Liver (tissue), 9 donors: ENCODE results near the gene FARP1. TPM values are rescaled to one million over a fixed set of nuclear protein-coding genes. Genes with fewer than 3 reads are reported as not detected.
"Not testable (repeated sequence)": the region's sequence is repeated elsewhere in the genome, so short reads cannot be mapped to it uniquely, and the experiment has no call there.

Source experiments
- DNase-seq: peaks from one replicate; pipeline ENCODE4 v3.0.0-alpha.2; 2017; ENCODE audit warnings: low spot score
- H3K27ac ChIP-seq, 2 donors: one replicate each; pipeline ENCODE4 v1.7.0; 2013; ENCODE audit warnings: inconsistent platforms in 2 of 2, low read length in 2 of 2, control low read depth in 1 of 2, low read depth in 1 of 2, mild to moderate bottlenecking in 1 of 2
- H3K27me3 ChIP-seq, 4 donors: one replicate each; pipeline versions ENCODE4 v1.6.1 to v1.7.0; 2013; ENCODE audit warnings: low read length in 3 of 4, inconsistent platforms in 1 of 4, mild to moderate bottlenecking in 1 of 4, moderate library complexity in 1 of 4; ENCODE audit not compliant: control insufficient read depth in 4 of 4, insufficient read depth in 4 of 4
- H3K36me3 ChIP-seq, 4 donors: one replicate each; pipeline versions ENCODE4 v1.6.1 to v1.7.0; 2013; ENCODE audit warnings: low read length in 3 of 4, mild to moderate bottlenecking in 3 of 4, low read depth in 1 of 4, moderate library complexity in 1 of 4; ENCODE audit not compliant: control insufficient read depth in 4 of 4, insufficient read depth in 3 of 4
- H3K4me1 ChIP-seq, 4 donors: one replicate each; pipeline versions ENCODE4 v1.6.1 to v1.7.0; 2013; ENCODE audit warnings: low read length in 3 of 4, mild to moderate bottlenecking in 3 of 4, moderate library complexity in 1 of 4; ENCODE audit not compliant: control insufficient read depth in 4 of 4, insufficient read depth in 4 of 4
- H3K4me3 ChIP-seq, 3 donors: one replicate each; pipeline versions ENCODE4 v1.6.1 to v1.7.0; 2013; ENCODE audit warnings: low read length in 3 of 3, control low read depth in 1 of 3, low read depth in 1 of 3, mild to moderate bottlenecking in 1 of 3
- H3K9ac ChIP-seq, 2 donors: one replicate each; pipeline ENCODE4 v1.7.0; 2013; ENCODE audit warnings: low read length in 2 of 2, mild to moderate bottlenecking in 2 of 2, moderate library complexity in 2 of 2, control low read depth in 1 of 2, low read depth in 1 of 2
- H3K9me3 ChIP-seq, 4 donors: one replicate each; pipeline versions ENCODE4 v1.6.1 to v1.7.0; 2013; ENCODE audit warnings: low read length in 3 of 4; ENCODE audit not compliant: control insufficient read depth in 4 of 4
- EGR1 ChIP-seq, 2 donors: IDR thresholded peaks; 2 replicates each; pipeline ENCODE4 v1.6.1; 2016 to 2018; ENCODE audit warnings: antibody characterized with exemption in 2 of 2, low read depth in 2 of 2
- FOXA1 ChIP-seq: IDR thresholded peaks from 2 replicates; pipeline ENCODE4 v1.6.1; 2016; ENCODE audit warnings: antibody characterized with exemption
- FOXA2 ChIP-seq: IDR thresholded peaks from 2 replicates; pipeline ENCODE4 v1.6.1; 2016; ENCODE audit warnings: antibody characterized with exemption
- GABPA ChIP-seq, 2 donors: IDR thresholded peaks in 1 of 2; conservative IDR thresholded peaks in 1 of 2; 2 replicates each; pipeline ENCODE4 v1.6.1; 2016; ENCODE audit warnings: antibody characterized with exemption in 2 of 2, mild to moderate bottlenecking in 1 of 2, moderate library complexity in 1 of 2
- HNF4A ChIP-seq, 2 donors: conservative IDR thresholded peaks; 2 replicates each; pipeline ENCODE4 v1.6.1; 2016; ENCODE audit warnings: antibody characterized with exemption in 2 of 2, mild to moderate bottlenecking in 2 of 2
- HNF4G ChIP-seq: IDR thresholded peaks from 2 replicates; pipeline ENCODE4 v1.6.1; 2016; ENCODE audit warnings: antibody characterized with exemption
- JUND ChIP-seq, 2 donors: IDR thresholded peaks; 2 replicates each; pipeline ENCODE4 v1.6.1; 2016; ENCODE audit warnings: antibody characterized with exemption in 2 of 2
- RAD21 ChIP-seq, 2 donors: IDR thresholded peaks; 2 replicates each; pipeline ENCODE4 v1.6.1; 2016; ENCODE audit warnings: antibody characterized with exemption in 2 of 2, mild to moderate bottlenecking in 2 of 2
- RXRA ChIP-seq, 2 donors: IDR thresholded peaks; 2 replicates each; pipeline ENCODE4 v1.6.1; 2017 to 2018; ENCODE audit warnings: antibody characterized with exemption in 2 of 2, mild to moderate bottlenecking in 1 of 2
- SP1 ChIP-seq: IDR thresholded peaks from 2 replicates; pipeline ENCODE4 v1.6.1; 2018; ENCODE audit warnings: antibody characterized with exemption, mild to moderate bottlenecking
- TAF1 ChIP-seq: conservative IDR thresholded peaks from 2 replicates; pipeline ENCODE4 v1.6.1; 2016; ENCODE audit warnings: antibody characterized with exemption, mild to moderate bottlenecking
- YY1 ChIP-seq: IDR thresholded peaks from 2 replicates; pipeline ENCODE4 v1.6.1; 2016; ENCODE audit warnings: antibody characterized with exemption, mild to moderate bottlenecking
- WGBS: extraction: QIAGEN DNeasy Blood & Tissue Kit; methylation state at CpG from one replicate; pipeline ENCODE4 v1.1.7; 2013; 5-methylcytosine and 5-hydroxymethylcytosine counted together
- polyA plus RNA-seq, 2 donors: library from polyadenylated mRNA; stranded (reverse) in 1 of 2; unstranded in 1 of 2; fragments of 200-250 nt in 1 of 2; fragments of >200 nt in 1 of 2; fragmentation: Nextera tagmentation in 1 of 2; extraction: Ambion mirVana in 1 of 2; gene quantifications; one replicate each; pipeline versions ENCODE4 v1.2.1 to v1.2.3, GENCODE V29; 2013 to 2015
- total RNA-seq, 2 donors: library from RNA; depleted of rRNA; stranded (reverse); fragments of >200 nt; gene quantifications; one replicate each; pipeline ENCODE4 v1.2.3, GENCODE V29; 2014
- TF ChIP-seq, protein P1 (sequence below): fragments of 150-350 bp; IDR thresholded peaks from 2 replicates; pipeline ENCODE4 v1.5.1; 2017; ENCODE audit warnings: improper control_type of control experiment, low read depth, low read length; ENCODE audit not compliant: missing input control
- TF ChIP-seq, protein P2 (sequence below): IDR thresholded peaks from 2 replicates; pipeline ENCODE4 v1.6.1; 2016; ENCODE audit warnings: antibody characterized with exemption
- TF ChIP-seq, protein P3 (sequence below): IDR thresholded peaks from 2 replicates; pipeline ENCODE4 v1.6.1; 2016; ENCODE audit warnings: antibody characterized with exemption, mild to moderate bottlenecking
- TF ChIP-seq, protein P4 (sequence below): IDR thresholded peaks from 2 replicates; pipeline ENCODE4 v1.6.1; 2016; ENCODE audit warnings: antibody characterized with exemption
- donor health status: healthy.
- donor health status: healthy.
- donor health status: healthy.
- donor health status: healthy.
- donor health status: healthy.

FARP1 gene
- total and polyA plus RNA-seq, 4 donors: 28.4 to 62.6 (median 39.8) TPM

DNA sequence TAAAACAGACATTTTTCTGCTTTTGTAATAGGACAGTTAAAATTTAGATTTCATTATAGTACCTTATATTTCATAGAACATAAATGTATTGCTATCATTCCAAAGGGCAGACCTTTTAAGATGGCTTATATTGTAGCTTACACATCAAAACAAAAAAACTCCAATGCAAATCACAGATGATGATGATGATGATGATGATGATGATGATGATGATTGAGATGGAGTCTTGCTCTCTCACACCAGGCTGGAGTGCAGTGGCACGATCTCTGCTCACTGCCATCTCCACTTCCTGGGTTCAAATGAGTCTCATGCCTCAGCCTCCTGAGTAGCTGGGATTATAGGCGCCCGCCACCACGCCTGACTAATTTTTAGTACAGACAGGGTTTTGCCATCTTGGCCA lies 224.1 kb downstream of the FARP1 start (continued):
- no peak for TF ChIP-seq HNF4G
- TF ChIP-seq, protein P1, sequence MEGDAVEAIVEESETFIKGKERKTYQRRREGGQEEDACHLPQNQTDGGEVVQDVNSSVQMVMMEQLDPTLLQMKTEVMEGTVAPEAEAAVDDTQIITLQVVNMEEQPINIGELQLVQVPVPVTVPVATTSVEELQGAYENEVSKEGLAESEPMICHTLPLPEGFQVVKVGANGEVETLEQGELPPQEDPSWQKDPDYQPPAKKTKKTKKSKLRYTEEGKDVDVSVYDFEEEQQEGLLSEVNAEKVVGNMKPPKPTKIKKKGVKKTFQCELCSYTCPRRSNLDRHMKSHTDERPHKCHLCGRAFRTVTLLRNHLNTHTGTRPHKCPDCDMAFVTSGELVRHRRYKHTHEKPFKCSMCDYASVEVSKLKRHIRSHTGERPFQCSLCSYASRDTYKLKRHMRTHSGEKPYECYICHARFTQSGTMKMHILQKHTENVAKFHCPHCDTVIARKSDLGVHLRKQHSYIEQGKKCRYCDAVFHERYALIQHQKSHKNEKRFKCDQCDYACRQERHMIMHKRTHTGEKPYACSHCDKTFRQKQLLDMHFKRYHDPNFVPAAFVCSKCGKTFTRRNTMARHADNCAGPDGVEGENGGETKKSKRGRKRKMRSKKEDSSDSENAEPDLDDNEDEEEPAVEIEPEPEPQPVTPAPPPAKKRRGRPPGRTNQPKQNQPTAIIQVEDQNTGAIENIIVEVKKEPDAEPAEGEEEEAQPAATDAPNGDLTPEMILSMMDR: no peak

DNA sequence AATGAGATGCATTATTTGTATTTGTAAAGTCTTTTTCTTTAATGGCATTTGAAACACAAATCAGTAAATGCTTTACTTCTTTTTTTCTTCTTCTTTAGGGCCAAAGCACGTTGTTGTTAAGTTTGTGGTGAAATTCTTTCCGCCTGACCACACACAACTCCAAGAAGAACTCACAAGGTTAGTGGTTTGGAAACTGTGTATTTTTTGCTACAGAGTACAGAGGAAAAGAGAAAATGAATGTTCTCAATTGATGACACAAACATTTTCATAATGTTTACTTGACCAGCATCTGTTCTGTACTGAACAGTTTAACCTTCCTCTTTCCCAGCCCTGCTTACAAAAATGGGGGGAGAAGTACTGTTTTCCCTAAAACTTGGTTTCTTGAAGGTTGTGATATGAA lies 225.1 kb downstream of the FARP1 start:
- H3K9ac ChIP-seq: no peak overlapping the region
- no peak overlapping the region for H3K4me3 ChIP-seq
- TF ChIP-seq HNF4A (conservative IDR thresholded peaks at IDR 0.05) (no peak), RAD21 (IDR thresholded peaks at IDR 0.05) (no peak), JUND (IDR thresholded peaks at IDR 0.05) (no peak), EGR1 (IDR thresholded peaks at IDR 0.05; ENCODE audit: low read depth in 2 of 2) (no peak), GABPA (IDR thresholded peaks at IDR 0.05 in 1 of 2, conservative IDR thresholded peaks at IDR 0.05 in 1 of 2) (no peak), SP1 (no peak), FOXA2 (no peak)
- TF ChIP-seq, protein P2, sequence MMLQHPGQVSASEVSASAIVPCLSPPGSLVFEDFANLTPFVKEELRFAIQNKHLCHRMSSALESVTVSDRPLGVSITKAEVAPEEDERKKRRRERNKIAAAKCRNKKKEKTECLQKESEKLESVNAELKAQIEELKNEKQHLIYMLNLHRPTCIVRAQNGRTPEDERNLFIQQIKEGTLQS: no peak
- no peaks in the 10 kb centered on the region for H3K9me3 ChIP-seq
- no peak for DNase-seq
- H3K27me3 ChIP-seq: no peaks in the 10 kb centered on the region
- H3K27ac ChIP-seq: no peak overlapping the region
- WGBS: 92% methylated on average over 2 of the region's 2 CpGs
- peaks cover 0 to 5% (median 0%) of the 10 kb centered on the region in 4 donors for H3K4me1 ChIP-seq
- peaks cover 3 to 17% (median 9%) of the 10 kb centered on the region in 4 donors for H3K36me3 ChIP-seq

DNA sequence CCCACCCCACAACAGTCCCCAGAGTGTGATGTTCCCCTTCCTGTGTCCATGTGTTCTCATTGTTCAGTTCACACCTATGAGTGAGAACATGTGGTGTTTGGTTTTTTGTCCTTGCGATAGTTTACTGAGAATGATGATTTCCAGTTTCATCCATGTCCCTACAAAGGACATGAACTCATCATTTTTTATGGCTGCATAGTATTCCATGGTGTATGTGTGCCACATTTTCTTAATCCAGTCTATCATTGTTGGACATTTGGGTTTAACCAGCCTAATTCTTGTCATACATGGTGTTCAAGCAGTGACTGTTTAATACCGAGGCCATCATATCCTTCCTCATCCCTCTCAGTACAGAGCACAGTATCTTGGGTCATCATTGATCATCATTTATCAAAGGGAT lies 226.6 kb downstream of the FARP1 start:
- H3K27ac ChIP-seq, H3K9me3 ChIP-seq, H3K27me3 ChIP-seq, H3K4me1 ChIP-seq, H3K9ac ChIP-seq, DNase-seq, H3K4me3 ChIP-seq: not testable (repeated sequence)
- peaks cover 3 to 21% (median 12%) of the 10 kb centered on the region in 4 donors for H3K36me3 ChIP-seq
- WGBS: 99% methylated on average over 2 of the region's 2 CpGs

DNA sequence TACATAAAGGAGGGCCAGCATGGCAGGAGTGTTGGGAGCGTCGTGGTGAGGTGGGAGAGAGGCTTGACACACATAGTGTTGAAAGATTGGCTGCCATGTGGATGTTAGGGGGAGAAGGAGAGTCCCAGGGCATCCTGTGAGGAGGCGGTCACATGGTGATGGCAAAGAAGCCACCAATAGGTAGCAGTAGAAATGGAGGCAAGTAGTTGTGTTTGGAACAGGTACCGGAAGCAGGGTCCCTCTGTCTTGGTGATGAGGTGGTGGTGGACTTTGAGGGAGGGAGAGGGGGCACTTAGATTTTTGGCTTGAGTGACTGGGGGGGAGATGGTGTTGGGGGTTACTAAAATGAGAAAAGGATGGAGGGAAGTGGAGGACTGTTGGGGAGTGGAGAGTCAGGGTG lies 227.4 kb downstream of the FARP1 start:
- H3K9ac ChIP-seq: no peak overlapping the region
- no peaks in the 10 kb centered on the region for H3K9me3 ChIP-seq
- no peaks in the 10 kb centered on the region for H3K27me3 ChIP-seq
- no peaks in the 10 kb centered on the region for H3K4me1 ChIP-seq
- no peak overlapping the region for H3K27ac ChIP-seq
- TF ChIP-seq RAD21 (IDR thresholded peaks at IDR 0.05) (no peak), HNF4A (conservative IDR thresholded peaks at IDR 0.05) (no peak), FOXA2 (no peak), TAF1 (no peak), RXRA (IDR thresholded peaks at IDR 0.05) (no peak), YY1 (no peak), HNF4G (no peak), FOXA1 (no peak)
- TF ChIP-seq, protein P3, sequence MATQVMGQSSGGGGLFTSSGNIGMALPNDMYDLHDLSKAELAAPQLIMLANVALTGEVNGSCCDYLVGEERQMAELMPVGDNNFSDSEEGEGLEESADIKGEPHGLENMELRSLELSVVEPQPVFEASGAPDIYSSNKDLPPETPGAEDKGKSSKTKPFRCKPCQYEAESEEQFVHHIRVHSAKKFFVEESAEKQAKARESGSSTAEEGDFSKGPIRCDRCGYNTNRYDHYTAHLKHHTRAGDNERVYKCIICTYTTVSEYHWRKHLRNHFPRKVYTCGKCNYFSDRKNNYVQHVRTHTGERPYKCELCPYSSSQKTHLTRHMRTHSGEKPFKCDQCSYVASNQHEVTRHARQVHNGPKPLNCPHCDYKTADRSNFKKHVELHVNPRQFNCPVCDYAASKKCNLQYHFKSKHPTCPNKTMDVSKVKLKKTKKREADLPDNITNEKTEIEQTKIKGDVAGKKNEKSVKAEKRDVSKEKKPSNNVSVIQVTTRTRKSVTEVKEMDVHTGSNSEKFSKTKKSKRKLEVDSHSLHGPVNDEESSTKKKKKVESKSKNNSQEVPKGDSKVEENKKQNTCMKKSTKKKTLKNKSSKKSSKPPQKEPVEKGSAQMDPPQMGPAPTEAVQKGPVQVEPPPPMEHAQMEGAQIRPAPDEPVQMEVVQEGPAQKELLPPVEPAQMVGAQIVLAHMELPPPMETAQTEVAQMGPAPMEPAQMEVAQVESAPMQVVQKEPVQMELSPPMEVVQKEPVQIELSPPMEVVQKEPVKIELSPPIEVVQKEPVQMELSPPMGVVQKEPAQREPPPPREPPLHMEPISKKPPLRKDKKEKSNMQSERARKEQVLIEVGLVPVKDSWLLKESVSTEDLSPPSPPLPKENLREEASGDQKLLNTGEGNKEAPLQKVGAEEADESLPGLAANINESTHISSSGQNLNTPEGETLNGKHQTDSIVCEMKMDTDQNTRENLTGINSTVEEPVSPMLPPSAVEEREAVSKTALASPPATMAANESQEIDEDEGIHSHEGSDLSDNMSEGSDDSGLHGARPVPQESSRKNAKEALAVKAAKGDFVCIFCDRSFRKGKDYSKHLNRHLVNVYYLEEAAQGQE: no peak
- TF ChIP-seq, protein P4, sequence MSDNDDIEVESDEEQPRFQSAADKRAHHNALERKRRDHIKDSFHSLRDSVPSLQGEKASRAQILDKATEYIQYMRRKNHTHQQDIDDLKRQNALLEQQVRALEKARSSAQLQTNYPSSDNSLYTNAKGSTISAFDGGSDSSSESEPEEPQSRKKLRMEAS: no peak
- 95% methylated on average over 4 of the region's 4 CpGs for WGBS
- no peak for DNase-seq
- H3K36me3 ChIP-seq: peaks cover 3 to 24% (median 12%) of the 10 kb centered on the region in 4 donors
- H3K4me3 ChIP-seq: no peak overlapping the region
